Measurements from ENCODE around the gene ABCC4. TPM values are rescaled to one million over a fixed set of nuclear protein-coding genes. Genes with fewer than 3 reads are reported as not detected.

Gene ABCC4
- total and polyA plus RNA-seq, 4 donors, result 0.74 to 22.5 (median 2.0) TPM

- no peaks in the 10 kb centered on the region for H3K36me3 ChIP-seq (ENCODE audit: control insufficient read depth in 4 of 4, insufficient read depth in 3 of 4, low read depth in 1 of 4, low read length in 3 of 4)
- 92% methylated on average over 3 of the region's 3 CpGs for WGBS
Measured at GRCh38 chr13:95074820-95075219, 226.4 kb downstream of the ABCC4 start.

GRCh38 chr13:95073747-95074311 is 227.4 kb downstream of the ABCC4 start:
- Histone ChIP-seq H3K36me3 (ENCODE audit: control insufficient read depth in 4 of 4, insufficient read depth in 3 of 4, low read depth in 1 of 4, low read length in 3 of 4) (no peaks in the 10 kb centered on the region), H3K4me3 (ENCODE audit: low read depth in 1 of 3, low read length in 3 of 3) (no peak overlapping the region), H3K9me3 (ENCODE audit: control insufficient read depth in 4 of 4, low read length in 3 of 4) (no peaks in the 10 kb centered on the region), H3K27me3 (ENCODE audit: control insufficient read depth in 4 of 4, insufficient read depth in 4 of 4, low read length in 3 of 4) (no peaks in the 10 kb centered on the region), H3K4me1 (ENCODE audit: control insufficient read depth in 4 of 4, insufficient read depth in 4 of 4, low read length in 3 of 4) (no peaks in the 10 kb centered on the region), H3K9ac (ENCODE audit: low read depth in 1 of 2, low read length in 2 of 2) (no peak overlapping the region), H3K27ac (ENCODE audit: low read depth in 1 of 2, low read length in 2 of 2) (no peak overlapping the region)
- 96% methylated on average over 7 of the region's 7 CpGs for WGBS
- TF ChIP-seq GABPA (IDR thresholded peaks at IDR 0.05 in 1 of 2, conservative IDR thresholded peaks at IDR 0.05 in 1 of 2) (no peak), HNF4A (conservative IDR thresholded peaks at IDR 0.05) (no peak)
- DNase-seq (ENCODE audit: low spot score), result no peak

More at GRCh38 chr13:95074820-95075219, 226.4 kb downstream of the ABCC4 start:
- H3K27ac ChIP-seq (ENCODE audit: low read depth in 1 of 2, low read length in 2 of 2), result no peak overlapping the region
- no peak for DNase-seq (ENCODE audit: low spot score)
- H3K27me3 ChIP-seq (ENCODE audit: control insufficient read depth in 4 of 4, insufficient read depth in 4 of 4, low read length in 3 of 4), result no peaks in the 10 kb centered on the region
- TF ChIP-seq TAF1 (conservative IDR thresholded peaks at IDR 0.05) (no peak), NR2F2 (IDR thresholded peaks at IDR 0.05) (no peak)
- no peaks in the 10 kb centered on the region for H3K4me1 ChIP-seq (ENCODE audit: control insufficient read depth in 4 of 4, insufficient read depth in 4 of 4, low read length in 3 of 4)
- no peak overlapping the region for H3K4me3 ChIP-seq (ENCODE audit: low read depth in 1 of 3, low read length in 3 of 3)
- no peak overlapping the region for H3K9ac ChIP-seq (ENCODE audit: low read depth in 1 of 2, low read length in 2 of 2)
- H3K9me3 ChIP-seq (ENCODE audit: control insufficient read depth in 4 of 4, low read length in 3 of 4), result no peaks in the 10 kb centered on the region

GRCh38 chr13:95067303-95067702 is 233.9 kb downstream of the ABCC4 start:
- Histone ChIP-seq H3K27ac (ENCODE audit: low read depth in 1 of 2, low read length in 2 of 2) (no peak overlapping the region), H3K9ac (ENCODE audit: low read depth in 1 of 2, low read length in 2 of 2) (no peak overlapping the region), H3K9me3 (ENCODE audit: control insufficient read depth in 4 of 4, low read length in 3 of 4) (no peaks in the 10 kb centered on the region), H3K4me1 (ENCODE audit: control insufficient read depth in 4 of 4, insufficient read depth in 4 of 4, low read length in 3 of 4) (no peaks in the 10 kb centered on the region), H3K36me3 (ENCODE audit: control insufficient read depth in 4 of 4, insufficient read depth in 3 of 4, low read depth in 1 of 4, low read length in 3 of 4) (no peaks in the 10 kb centered on the region), H3K4me3 (ENCODE audit: low read depth in 1 of 3, low read length in 3 of 3) (no peak overlapping the region), H3K27me3 (ENCODE audit: control insufficient read depth in 4 of 4, insufficient read depth in 4 of 4, low read length in 3 of 4) (no peaks in the 10 kb centered on the region)
- 93% methylated on average over 3 of the region's 3 CpGs for WGBS
- no peak for DNase-seq (ENCODE audit: low spot score)
- TF ChIP-seq JUND (IDR thresholded peaks at IDR 0.05), result no peak
- TF ChIP-seq CTCF (IDR thresholded peaks at IDR 0.05; ENCODE audit: low read depth, low read length, missing input control), result no peak

GRCh38 chr13:95060014-95060519 is 241.2 kb downstream of the ABCC4 start:
- no peaks in the 10 kb centered on the region for H3K27me3 ChIP-seq (ENCODE audit: control insufficient read depth in 4 of 4, insufficient read depth in 4 of 4, low read length in 3 of 4)
- H3K4me3 ChIP-seq (ENCODE audit: low read depth in 1 of 3, low read length in 3 of 3), result no peak overlapping the region
- no peaks in the 10 kb centered on the region for H3K36me3 ChIP-seq (ENCODE audit: control insufficient read depth in 4 of 4, insufficient read depth in 3 of 4, low read depth in 1 of 4, low read length in 3 of 4)
- no peak overlapping the region for H3K9ac ChIP-seq (ENCODE audit: low read depth in 1 of 2, low read length in 2 of 2)
- H3K27ac ChIP-seq (ENCODE audit: low read depth in 1 of 2, low read length in 2 of 2), result no peak overlapping the region
- H3K4me1 ChIP-seq (ENCODE audit: control insufficient read depth in 4 of 4, insufficient read depth in 4 of 4, low read length in 3 of 4), result no peaks in the 10 kb centered on the region
- WGBS, result 85% methylated on average over 3 of the region's 3 CpGs
- no peak for DNase-seq (ENCODE audit: low spot score)
- no peaks in the 10 kb centered on the region for H3K9me3 ChIP-seq (ENCODE audit: control insufficient read depth in 4 of 4, low read length in 3 of 4)
- TF ChIP-seq ATF3 (IDR thresholded peaks at IDR 0.05) (no peak), SP1 (IDR thresholded peaks at IDR 0.05) (no peak), REST (IDR thresholded peaks at IDR 0.05) (no peak), TAF1 (conservative IDR thresholded peaks at IDR 0.05) (no peak), YY1 (IDR thresholded peaks at IDR 0.05) (no peak), FOXA1 (IDR thresholded peaks at IDR 0.05) (no peak), RAD21 (IDR thresholded peaks at IDR 0.05) (no peak), EGR1 (IDR thresholded peaks at IDR 0.05; ENCODE audit: low read depth in 2 of 2) (no peak), FOXA2 (IDR thresholded peaks at IDR 0.05) (no peak), HNF4A (conservative IDR thresholded peaks at IDR 0.05) (no peak), HNF4G (IDR thresholded peaks at IDR 0.05) (no peak)
- TF ChIP-seq, protein P1, sequence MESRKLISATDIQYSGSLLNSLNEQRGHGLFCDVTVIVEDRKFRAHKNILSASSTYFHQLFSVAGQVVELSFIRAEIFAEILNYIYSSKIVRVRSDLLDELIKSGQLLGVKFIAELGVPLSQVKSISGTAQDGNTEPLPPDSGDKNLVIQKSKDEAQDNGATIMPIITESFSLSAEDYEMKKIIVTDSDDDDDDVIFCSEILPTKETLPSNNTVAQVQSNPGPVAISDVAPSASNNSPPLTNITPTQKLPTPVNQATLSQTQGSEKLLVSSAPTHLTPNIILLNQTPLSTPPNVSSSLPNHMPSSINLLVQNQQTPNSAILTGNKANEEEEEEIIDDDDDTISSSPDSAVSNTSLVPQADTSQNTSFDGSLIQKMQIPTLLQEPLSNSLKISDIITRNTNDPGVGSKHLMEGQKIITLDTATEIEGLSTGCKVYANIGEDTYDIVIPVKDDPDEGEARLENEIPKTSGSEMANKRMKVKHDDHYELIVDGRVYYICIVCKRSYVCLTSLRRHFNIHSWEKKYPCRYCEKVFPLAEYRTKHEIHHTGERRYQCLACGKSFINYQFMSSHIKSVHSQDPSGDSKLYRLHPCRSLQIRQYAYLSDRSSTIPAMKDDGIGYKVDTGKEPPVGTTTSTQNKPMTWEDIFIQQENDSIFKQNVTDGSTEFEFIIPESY (IDR thresholded peaks at IDR 0.05), result no peak
- TF ChIP-seq, protein P2, sequence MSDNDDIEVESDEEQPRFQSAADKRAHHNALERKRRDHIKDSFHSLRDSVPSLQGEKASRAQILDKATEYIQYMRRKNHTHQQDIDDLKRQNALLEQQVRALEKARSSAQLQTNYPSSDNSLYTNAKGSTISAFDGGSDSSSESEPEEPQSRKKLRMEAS (IDR thresholded peaks at IDR 0.05), result no peak
